Liver (tissue), 3 donors: Measurements from ENCODE around the gene CDCA3.
"Not testable (repeated sequence)": the region's sequence is repeated elsewhere in the genome, so short reads cannot be mapped to it uniquely, and the experiment has no call there.

Experiments used
- EGR1 ChIP-seq, 2 donors: IDR thresholded peaks; 2 replicates each; pipeline ENCODE4 v1.6.1; 2016 to 2018; ENCODE audit warnings: antibody characterized with exemption in 2 of 2, low read depth in 2 of 2
- HNF4A ChIP-seq, 2 donors: conservative IDR thresholded peaks; 2 replicates each; pipeline ENCODE4 v1.6.1; 2016; ENCODE audit warnings: antibody characterized with exemption in 2 of 2, mild to moderate bottlenecking in 2 of 2
- JUND ChIP-seq, 2 donors: IDR thresholded peaks; 2 replicates each; pipeline ENCODE4 v1.6.1; 2016; ENCODE audit warnings: antibody characterized with exemption in 2 of 2
- NR2F2 ChIP-seq: IDR thresholded peaks from 2 replicates; pipeline ENCODE4 v1.6.1; 2016; ENCODE audit warnings: antibody characterized with exemption
- RAD21 ChIP-seq, 2 donors: IDR thresholded peaks; 2 replicates each; pipeline ENCODE4 v1.6.1; 2016; ENCODE audit warnings: antibody characterized with exemption in 2 of 2, mild to moderate bottlenecking in 2 of 2
- REST ChIP-seq: IDR thresholded peaks from 2 replicates; pipeline ENCODE4 v1.6.1; 2016; ENCODE audit warnings: antibody characterized with exemption, mild to moderate bottlenecking
- RXRA ChIP-seq, 2 donors: IDR thresholded peaks; 2 replicates each; pipeline ENCODE4 v1.6.1; 2017 to 2018; ENCODE audit warnings: antibody characterized with exemption in 2 of 2, mild to moderate bottlenecking in 1 of 2
- SP1 ChIP-seq: IDR thresholded peaks from 2 replicates; pipeline ENCODE4 v1.6.1; 2018; ENCODE audit warnings: antibody characterized with exemption, mild to moderate bottlenecking
- TAF1 ChIP-seq: conservative IDR thresholded peaks from 2 replicates; pipeline ENCODE4 v1.6.1; 2016; ENCODE audit warnings: antibody characterized with exemption, mild to moderate bottlenecking
- YY1 ChIP-seq: IDR thresholded peaks from 2 replicates; pipeline ENCODE4 v1.6.1; 2016; ENCODE audit warnings: antibody characterized with exemption, mild to moderate bottlenecking
- ZBTB33 ChIP-seq: IDR thresholded peaks from 2 replicates; pipeline ENCODE4 v1.6.1; 2016; ENCODE audit warnings: antibody characterized with exemption
- TF ChIP-seq, protein P1 (sequence below): fragments of 150-350 bp; IDR thresholded peaks from 2 replicates; pipeline ENCODE4 v1.5.1; 2017; ENCODE audit warnings: improper control_type of control experiment, low read depth, low read length; ENCODE audit not compliant: missing input control
- TF ChIP-seq, protein P2 (sequence below): IDR thresholded peaks from 2 replicates; pipeline ENCODE4 v1.6.1; 2016; ENCODE audit warnings: antibody characterized with exemption
- TF ChIP-seq, protein P3 (sequence below): IDR thresholded peaks from 2 replicates; pipeline ENCODE4 v1.6.1; 2016; ENCODE audit warnings: antibody characterized with exemption
- donor health status: healthy.
- donor health status: healthy.

GRCh38 chr12:6888794-6889193 lies 37.7 kb upstream of the CDCA3 start:
- not testable (repeated sequence) for TF ChIP-seq REST; SP1; JUND (IDR thresholded peaks at IDR 0.05); ZBTB33; EGR1 (IDR thresholded peaks at IDR 0.05; ENCODE audit: low read depth in 2 of 2); RXRA (IDR thresholded peaks at IDR 0.05); YY1; NR2F2; RAD21 (IDR thresholded peaks at IDR 0.05); TAF1
- TF ChIP-seq, protein P1, sequence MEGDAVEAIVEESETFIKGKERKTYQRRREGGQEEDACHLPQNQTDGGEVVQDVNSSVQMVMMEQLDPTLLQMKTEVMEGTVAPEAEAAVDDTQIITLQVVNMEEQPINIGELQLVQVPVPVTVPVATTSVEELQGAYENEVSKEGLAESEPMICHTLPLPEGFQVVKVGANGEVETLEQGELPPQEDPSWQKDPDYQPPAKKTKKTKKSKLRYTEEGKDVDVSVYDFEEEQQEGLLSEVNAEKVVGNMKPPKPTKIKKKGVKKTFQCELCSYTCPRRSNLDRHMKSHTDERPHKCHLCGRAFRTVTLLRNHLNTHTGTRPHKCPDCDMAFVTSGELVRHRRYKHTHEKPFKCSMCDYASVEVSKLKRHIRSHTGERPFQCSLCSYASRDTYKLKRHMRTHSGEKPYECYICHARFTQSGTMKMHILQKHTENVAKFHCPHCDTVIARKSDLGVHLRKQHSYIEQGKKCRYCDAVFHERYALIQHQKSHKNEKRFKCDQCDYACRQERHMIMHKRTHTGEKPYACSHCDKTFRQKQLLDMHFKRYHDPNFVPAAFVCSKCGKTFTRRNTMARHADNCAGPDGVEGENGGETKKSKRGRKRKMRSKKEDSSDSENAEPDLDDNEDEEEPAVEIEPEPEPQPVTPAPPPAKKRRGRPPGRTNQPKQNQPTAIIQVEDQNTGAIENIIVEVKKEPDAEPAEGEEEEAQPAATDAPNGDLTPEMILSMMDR, result not testable (repeated sequence)
- TF ChIP-seq, protein P2, sequence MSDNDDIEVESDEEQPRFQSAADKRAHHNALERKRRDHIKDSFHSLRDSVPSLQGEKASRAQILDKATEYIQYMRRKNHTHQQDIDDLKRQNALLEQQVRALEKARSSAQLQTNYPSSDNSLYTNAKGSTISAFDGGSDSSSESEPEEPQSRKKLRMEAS, result not testable (repeated sequence)
- peak in 1 of 2 donors; percentile 17 for TF ChIP-seq HNF4A (conservative IDR thresholded peaks at IDR 0.05)
- TF ChIP-seq, protein P3, sequence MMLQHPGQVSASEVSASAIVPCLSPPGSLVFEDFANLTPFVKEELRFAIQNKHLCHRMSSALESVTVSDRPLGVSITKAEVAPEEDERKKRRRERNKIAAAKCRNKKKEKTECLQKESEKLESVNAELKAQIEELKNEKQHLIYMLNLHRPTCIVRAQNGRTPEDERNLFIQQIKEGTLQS, result not testable (repeated sequence)
